ENCODE results near the gene LNX1.

- no peak for TF ChIP-seq CTCF (IDR thresholded peaks at IDR 0.05)
- no peak for TF ChIP-seq POLR2A (IDR thresholded peaks at IDR 0.05)
Measured at GRCh38 chr4:53520116-53520515, 71.2 kb downstream of the LNX1 start.
